GM12878 (cell line): ENCODE data around the gene CORO2B. TPM values are rescaled to one million over a fixed set of nuclear protein-coding genes. Genes with fewer than 3 reads are reported as not detected.
A peak's percentile ranks its signal among the peaks of the same experiment; 100 is the strongest.

Source experiments
- ATAC-seq: fragments of 200-7000 bp; cut with Tn5 transposase; 3 replicates; pipeline ENCODE4 v1.9.1; 2020; ENCODE audit warnings: mild to moderate bottlenecking, moderate library complexity
- BruUV-seq: library from RNA; stranded (reverse); fragments of 400-500 nt; replicated peaks from 2 replicates; lab custom pipeline; 2021; lab: Mats Ljungman, UMichigan
- CTCF ChIA-PET: fragments of 300-600 bp; sonication (Branson Sonifier 250); formaldehyde crosslinking; extraction: SDS; loops from one replicate; lab custom pipeline; 2021; ENCODE audit warnings: inconsistent platforms; lab: Yijun Ruan, JAX
- POLR2A ChIA-PET: fragments of 350-600 bp; formaldehyde crosslinking; extraction: SDS; loops from one replicate; lab custom pipeline; 2021; ENCODE audit warnings: inconsistent platforms; lab: Charles Lee
- RAD21 ChIA-PET: fragments of 300-600 bp; sonication (Branson Sonifier 250); formaldehyde crosslinking; loops from one replicate; lab custom pipeline; 2023; ENCODE audit warnings: antibody characterized with exemption; ENCODE audit not compliant: unreplicated experiment; lab: Charles Lee
- SMC1A ChIA-PET: fragments of 300-600 bp; sonication (Branson Sonifier 250); formaldehyde crosslinking; loops from one replicate; lab custom pipeline; 2023; ENCODE audit not compliant: unreplicated experiment, uncharacterized antibody; lab: Charles Lee
- DNase-seq: peaks from one replicate; pipeline ENCODE4 v3.0.0-alpha.2; 2011; ENCODE audit warnings: low read depth, low spot score
- FAIRE-seq: peaks from 3 replicates; lab custom pipeline; 2011; peaks lifted over from hg19 to GRCh38; lab: Jason Lieb, UNC
- H2AFZ ChIP-seq: 2 replicates; pipeline ENCODE4 v1.6.0; 2011; ENCODE audit warnings: low read depth, low read length, control low read depth; ENCODE audit not compliant: control insufficient read depth
- H3K27ac ChIP-seq: 2 replicates; pipeline ENCODE4 v1.5.1; 2011; ENCODE audit warnings: control low read depth; ENCODE audit not compliant: control insufficient read depth, insufficient read depth
- H3K27me3 ChIP-seq, 2 experiments: replicated peaks in 1 of 2; 2 replicates each; pipeline versions ENCODE4 v1.6.0 to v1.6.1; 2011; ENCODE audit warnings: low read length in 1 of 2; ENCODE audit not compliant: control insufficient read depth in 2 of 2, insufficient read depth in 2 of 2
- H3K36me3 ChIP-seq, 2 experiments: 2 replicates each; pipeline ENCODE4 v1.5.1; 2011; ENCODE audit warnings: low read length in 1 of 2; ENCODE audit not compliant: control insufficient read depth in 2 of 2, insufficient read depth in 2 of 2
- H3K4me1 ChIP-seq: 2 replicates; pipeline ENCODE4 v1.6.1; 2011; ENCODE audit warnings: mild to moderate bottlenecking, low read length, moderate library complexity, mixed read lengths; ENCODE audit not compliant: control insufficient read depth, insufficient read depth
- H3K4me2 ChIP-seq: 2 replicates; pipeline ENCODE4 v1.6.0; 2011; ENCODE audit warnings: control low read depth; ENCODE audit not compliant: control insufficient read depth, insufficient read depth
- H3K4me3 ChIP-seq: fragments of 200-600 bp; sonication (generic); 2 replicates; pipeline ENCODE4 v1.5.1; 2016
- H3K79me2 ChIP-seq: 2 replicates; pipeline ENCODE4 v1.6.0; 2011; ENCODE audit warnings: low read length; ENCODE audit not compliant: control insufficient read depth, insufficient read depth
- H3K9ac ChIP-seq: 2 replicates; pipeline ENCODE4 v1.8.0; 2011; ENCODE audit warnings: low read length, control low read depth, mixed read lengths; ENCODE audit not compliant: control insufficient read depth, insufficient read depth
- H3K9me3 ChIP-seq: replicated peaks from 3 replicates; pipeline ENCODE4 v1.5.1; 2011; ENCODE audit warnings: mild to moderate bottlenecking, low read length; ENCODE audit not compliant: control insufficient read depth, insufficient read depth
- H4K20me1 ChIP-seq: 2 replicates; pipeline ENCODE4 v1.6.0; 2011; ENCODE audit not compliant: control insufficient read depth, insufficient read depth
- CTCF ChIP-seq, 3 experiments: IDR thresholded peaks in 2 of 3; conservative IDR thresholded peaks in 1 of 3; 2 replicates each; pipeline ENCODE4 v1.5.1; 2011; ENCODE audit warnings: low read depth in 3 of 3, low read length in 3 of 3, mild to moderate bottlenecking in 3 of 3, control low read depth in 2 of 3, moderate library complexity in 2 of 3, inconsistent platforms in 1 of 3, mixed read lengths in 1 of 3; ENCODE audit not compliant: control insufficient read depth in 2 of 3, insufficient read depth in 1 of 3; ENCODE audit errors: extremely low read depth in 1 of 3
- DPF2 ChIP-seq: fragments of 450-650 bp; IDR thresholded peaks from 2 replicates; pipeline ENCODE4 v1.6.1; 2017; ENCODE audit warnings: mild to moderate bottlenecking
- SUZ12 ChIP-seq: fragments of 200-600 bp; sonication (generic); IDR thresholded peaks from one replicate; pipeline ENCODE4 v1.6.1; 2018; ENCODE audit warnings: antibody characterized with exemption, mild to moderate bottlenecking; ENCODE audit not compliant: unreplicated experiment
- WGBS: methylation state at CpG from one replicate; pipeline ENCODE4 v1.1.6; 2016; ENCODE audit warnings: low lambda C conversion rate; ENCODE audit not compliant: insufficient replicate concordance, insufficient coverage; ENCODE audit errors: missing lambda C conversion rate; 5-methylcytosine and 5-hydroxymethylcytosine counted together
- in situ Hi-C: fragments of 300-500 bp; cut with MboI; formaldehyde crosslinking; loops from 9 replicates; pipeline ENCODE4 v1.14.3; 2018; ENCODE audit warnings: mixed read lengths
- intact Hi-C: fragments of 100-400 bp; cut with micrococcal nuclease; formaldehyde crosslinking; loops from one replicate; pipeline ENCODE4 v1.14.2; 2022; ENCODE audit not compliant: unreplicated experiment
- polyA plus RNA-seq, 11 experiments: library from polyadenylated mRNA; depleted of rRNA in 4 of 11; unstranded in 6 of 11; stranded (reverse) in 5 of 11; fragments of >200 nt; fragmentation: Nextera tagmentation in 4 of 11; fragmentation: Illumina TruSeq in 1 of 11; extraction: Ambion mirVana in 4 of 11; extraction: Trizol in 1 of 11; gene quantifications; 1 replicate in 1 of 11; 2 replicates in 10 of 11; pipeline versions ENCODE4 v1.2.1 to v1.2.3, GENCODE V29; 2011 to 2016; ENCODE audit warnings: inconsistent platforms in 2 of 11, missing spikeins in 2 of 11, low read depth in 1 of 11
- total RNA-seq, 4 experiments: library from RNA; depleted of rRNA in 3 of 4; stranded (reverse); fragments of >200 nt in 3 of 4; fragmentation: Illumina TruSeq in 1 of 4; extraction: Trizol in 1 of 4; gene quantifications; 2 replicates each; pipeline versions ENCODE4 v1.2.1 to v1.2.3, GENCODE V29; 2013 to 2021

Gene CORO2B
- total and polyA plus RNA-seq, 10 of the 15 experiments (the other 5 are each of a cell fraction or from before 2014, with no cell fraction given): 0.05 to 0.73 (median 0.13) TPM; not detected in 4

DNA sequence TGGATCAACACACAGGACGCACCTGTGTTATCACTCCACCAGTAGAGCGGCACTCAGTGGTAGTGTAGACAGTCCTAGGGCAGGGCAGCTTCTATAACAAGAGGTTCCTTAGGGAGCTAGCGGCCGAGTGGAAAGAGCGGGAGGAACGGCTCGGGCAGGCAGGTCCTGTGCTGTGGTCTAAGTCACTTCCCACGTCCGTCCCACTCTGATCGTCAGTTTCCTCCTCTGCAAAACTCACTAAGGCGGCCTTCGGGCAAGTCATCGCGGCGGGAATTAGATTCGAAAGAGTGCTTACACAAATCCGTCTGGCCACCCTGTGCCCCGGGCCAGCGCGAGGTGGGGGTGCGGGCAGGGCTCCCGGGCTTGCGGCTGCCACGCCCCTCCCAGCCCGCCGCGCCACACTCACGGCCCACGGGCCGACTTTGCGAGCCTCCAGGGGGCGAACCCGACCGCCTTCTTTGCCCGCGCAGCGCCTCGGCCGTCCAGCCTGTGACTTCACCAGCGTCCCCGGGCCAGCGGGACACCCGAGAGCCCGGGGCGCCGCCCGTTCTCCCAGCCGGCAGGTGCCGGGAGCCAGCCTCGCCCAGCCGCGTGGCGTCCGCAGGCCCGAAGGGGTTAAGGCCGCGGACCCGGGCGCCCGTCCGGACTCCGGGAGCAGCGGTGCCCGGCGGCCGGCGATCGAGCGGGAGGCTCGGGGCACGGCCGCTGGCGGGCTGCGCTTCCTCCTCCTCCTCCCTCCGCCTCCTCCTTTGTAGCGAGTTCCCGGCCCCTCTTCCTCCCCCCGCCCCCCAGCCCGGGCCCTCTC lies 416 bp upstream of the CORO2B start:
- no peaks in the 10 kb centered on the region for H3K4me1 ChIP-seq
- CTCF ChIA-PET: no interaction called here
- no peaks in the 10 kb centered on the region for H3K79me2 ChIP-seq
- peak overlapping the region; percentile 55; the same call in 1 of the 2 replicates for H3K4me2 ChIP-seq
- H2AFZ ChIP-seq: no peak overlapping the region
- no peaks in the 10 kb centered on the region for H3K36me3 ChIP-seq
- intact Hi-C loops: no loop called here
- in situ Hi-C loops: no loop called here
- no peaks in the 10 kb centered on the region for H3K9me3 ChIP-seq
- H3K4me3 ChIP-seq: no peak overlapping the region
- no peaks in the 10 kb centered on the region; the same call in 1 of the 2 replicates for H4K20me1 ChIP-seq
- H3K27ac ChIP-seq: no peak overlapping the region
- POLR2A ChIA-PET: no interaction called here
- RAD21 ChIA-PET: interaction anchor here (0.7 kb wide), 1 partner anchor 301 kb away, joined by 4 read pairs; the partner anchor contains the start of gene FEM1B
- no TSS peak for BruUV-seq
- ATAC-seq (peak; percentile 51), DNase-seq (no peak), FAIRE-seq (no peak)
- peaks cover 20 to 32% of the 10 kb centered on the region in 2 experiments for H3K27me3 ChIP-seq
- no peak overlapping the region for H3K9ac ChIP-seq
- WGBS: 3% methylated on average over 54 of the region's 79 CpGs
- SMC1A ChIA-PET: no interaction called here
- TF ChIP-seq DPF2 (no peak), CTCF (IDR thresholded peaks at IDR 0.05 in 2 of 3, conservative IDR thresholded peaks at IDR 0.05 in 1 of 3; ENCODE audit: control insufficient read depth in 2 of 3, extremely low read depth in 1 of 3, insufficient read depth in 1 of 3, low read depth in 3 of 3, low read length in 3 of 3) (peak in 1 of 3 experiments; percentile 11; a peak in 1 of 6 replicates), SUZ12 (peak; percentile 99)
- TF ChIP-seq, all 136 proteins: peak for 2
